ENCODE measurements around the gene TMPRSS3. TPM values are rescaled to one million over a fixed set of nuclear protein-coding genes. Genes with fewer than 3 reads are reported as not detected.

TMPRSS3 gene
- total RNA-seq, 4 donors from 2014 or later = 5.0 to 12.6 (median 6.2) TPM

DNA sequence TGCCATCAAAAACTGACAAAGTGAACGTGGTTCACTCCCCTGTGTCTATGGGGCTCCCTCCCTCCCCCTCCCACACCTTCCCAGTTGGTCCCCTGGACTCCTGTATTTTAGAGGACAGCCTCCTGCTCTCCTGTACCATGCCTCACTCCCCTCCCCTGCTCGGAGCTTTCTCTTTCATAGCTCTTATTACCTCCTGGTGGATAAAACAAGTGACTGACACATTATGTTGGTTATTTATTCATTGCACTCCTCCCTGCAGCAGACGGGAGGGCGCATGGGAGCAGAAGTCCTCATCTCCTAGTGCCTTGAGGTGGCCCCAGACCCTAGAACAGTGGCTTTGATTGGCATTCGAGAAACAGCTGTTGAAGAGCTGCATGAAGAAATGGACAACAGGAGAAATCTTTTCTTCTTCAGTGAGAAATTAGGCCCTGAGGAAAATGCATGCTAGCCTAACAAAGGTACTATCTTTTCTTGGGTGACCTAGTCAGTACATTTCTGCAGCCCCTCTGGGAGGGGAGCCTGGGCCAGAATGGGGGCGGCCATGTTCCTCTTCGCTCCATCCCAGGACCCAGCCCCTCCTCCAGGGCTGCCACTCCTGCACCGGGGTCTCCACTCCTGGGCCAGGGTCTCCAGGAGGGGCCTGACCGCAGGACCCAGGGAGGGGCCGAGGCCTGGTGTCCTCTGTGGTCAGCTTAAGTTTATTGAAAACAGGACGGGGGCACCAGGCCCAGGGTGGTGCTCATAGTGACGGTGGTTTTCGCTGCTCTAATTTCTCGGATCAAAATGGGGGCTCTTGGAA, 28.3 kb downstream of the TMPRSS3 start:
- H3K27me3 ChIP-seq = no peaks in the 10 kb centered on the region
- 88% methylated on average over 14 of the region's 14 CpGs for WGBS, 2 donors
- no peaks in the 10 kb centered on the region for H3K9me3 ChIP-seq
- no peak for TF ChIP-seq POLR2A (IDR thresholded peaks at IDR 0.05)
- TF ChIP-seq, protein P1, sequence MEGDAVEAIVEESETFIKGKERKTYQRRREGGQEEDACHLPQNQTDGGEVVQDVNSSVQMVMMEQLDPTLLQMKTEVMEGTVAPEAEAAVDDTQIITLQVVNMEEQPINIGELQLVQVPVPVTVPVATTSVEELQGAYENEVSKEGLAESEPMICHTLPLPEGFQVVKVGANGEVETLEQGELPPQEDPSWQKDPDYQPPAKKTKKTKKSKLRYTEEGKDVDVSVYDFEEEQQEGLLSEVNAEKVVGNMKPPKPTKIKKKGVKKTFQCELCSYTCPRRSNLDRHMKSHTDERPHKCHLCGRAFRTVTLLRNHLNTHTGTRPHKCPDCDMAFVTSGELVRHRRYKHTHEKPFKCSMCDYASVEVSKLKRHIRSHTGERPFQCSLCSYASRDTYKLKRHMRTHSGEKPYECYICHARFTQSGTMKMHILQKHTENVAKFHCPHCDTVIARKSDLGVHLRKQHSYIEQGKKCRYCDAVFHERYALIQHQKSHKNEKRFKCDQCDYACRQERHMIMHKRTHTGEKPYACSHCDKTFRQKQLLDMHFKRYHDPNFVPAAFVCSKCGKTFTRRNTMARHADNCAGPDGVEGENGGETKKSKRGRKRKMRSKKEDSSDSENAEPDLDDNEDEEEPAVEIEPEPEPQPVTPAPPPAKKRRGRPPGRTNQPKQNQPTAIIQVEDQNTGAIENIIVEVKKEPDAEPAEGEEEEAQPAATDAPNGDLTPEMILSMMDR (IDR thresholded peaks at IDR 0.05) = no peak
- H3K4me3 ChIP-seq (replicated peaks in 1 of 3) = no peak overlapping the region
- intact Hi-C loops (cut with DNase I) = no loop called here
- H3K27ac ChIP-seq = no peak overlapping the region
- H3K36me3 ChIP-seq = no peaks in the 10 kb centered on the region
- no peak for DNase-seq
- peaks cover 8% of the 10 kb centered on the region in 2 donors for H3K4me1 ChIP-seq

DNA sequence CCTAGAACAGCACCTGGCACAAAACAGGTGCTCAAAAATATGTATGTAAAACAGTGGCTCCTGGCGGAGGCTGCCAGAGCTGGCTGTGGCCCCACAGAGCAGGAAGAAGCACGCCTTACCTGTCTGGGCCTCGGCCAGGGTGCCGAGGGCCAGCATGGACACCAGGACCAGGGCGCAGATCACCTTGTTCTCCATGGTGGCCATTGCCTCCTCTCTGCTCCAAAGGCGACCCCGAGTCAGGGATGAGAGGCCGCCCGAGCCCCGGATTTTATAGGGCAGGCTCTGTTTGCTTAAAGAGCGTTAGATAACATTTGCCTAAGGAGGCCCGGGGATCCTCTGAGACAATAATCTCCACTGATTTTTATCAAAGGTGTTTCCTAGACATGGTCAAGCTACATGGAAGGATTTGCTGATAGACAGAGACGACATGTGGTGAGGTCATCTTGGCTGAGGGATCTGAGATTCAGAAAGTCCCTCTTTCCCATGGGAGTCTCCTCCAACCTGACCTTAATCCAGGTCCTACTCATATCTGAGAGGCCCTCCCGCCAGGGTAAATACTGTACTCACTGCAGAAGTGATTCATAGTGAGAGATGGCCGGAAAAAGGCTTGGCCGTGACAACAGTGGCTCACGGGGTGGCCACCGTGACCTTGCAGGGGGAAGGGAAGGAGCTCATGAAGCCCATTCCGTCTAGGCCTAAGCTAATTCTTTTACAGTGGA, 29.4 kb downstream of the TMPRSS3 start, which contains the start of gene TFF1:
TFF1 (minus strand) TSS at position 244 of the 719 bp plus-strand sequence; CDS start at position 204, 40 bp downstream.
- peaks cover 8 to 14% of the 10 kb centered on the region in 2 donors for H3K4me1 ChIP-seq
- no peaks in the 10 kb centered on the region for H3K9me3 ChIP-seq
- no peak within 1 kb of the TSS for H3K4me3 ChIP-seq (replicated peaks in 1 of 3)
- H3K27ac ChIP-seq = no peak within 1 kb of the TSS
- 84 to 96% methylated on average over 16 to 18 of the region's 19 CpGs for WGBS, 2 donors
- no peaks in the 10 kb centered on the region for H3K36me3 ChIP-seq
- H3K27me3 ChIP-seq = no peaks in the 10 kb centered on the region
- DNase-seq = no peak
- intact Hi-C loops (cut with DNase I) = no loop called here
- TF ChIP-seq, protein P1 (IDR thresholded peaks at IDR 0.05) = no peak
- no peak for TF ChIP-seq POLR2A (IDR thresholded peaks at IDR 0.05)

DNA sequence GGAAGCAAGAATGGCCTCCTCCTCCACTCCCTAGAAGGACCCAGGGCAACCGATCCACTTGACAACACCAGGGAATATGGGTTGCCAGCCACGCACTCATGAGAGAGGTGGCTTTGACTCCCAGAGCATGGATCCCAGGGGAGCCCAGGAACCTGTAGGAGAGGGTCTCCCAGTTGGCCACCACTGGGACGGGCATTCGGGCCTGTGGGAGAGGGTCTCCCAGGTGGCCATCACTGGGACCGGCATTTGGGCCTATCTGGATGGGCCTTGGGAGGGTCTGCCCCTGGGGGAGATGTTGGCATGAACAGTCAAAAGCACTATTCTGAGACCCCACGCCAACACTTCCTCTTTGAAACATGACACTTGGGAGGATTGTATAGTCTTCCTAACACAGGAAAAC, 30.1 kb downstream of the TMPRSS3 start:
- H3K4me1 ChIP-seq = peaks cover 8 to 14% of the 10 kb centered on the region in 2 donors
- H3K27me3 ChIP-seq = no peaks in the 10 kb centered on the region
- H3K27ac ChIP-seq = no peak overlapping the region
- no peaks in the 10 kb centered on the region for H3K36me3 ChIP-seq
- 77 to 96% methylated on average over 2 to 3 of the region's 6 CpGs for WGBS, 2 donors
- no peak for DNase-seq
- intact Hi-C loops (cut with DNase I) = no loop called here
- no peaks in the 10 kb centered on the region for H3K9me3 ChIP-seq
- no peak overlapping the region for H3K4me3 ChIP-seq (replicated peaks in 1 of 3)
- TF ChIP-seq POLR2A (IDR thresholded peaks at IDR 0.05) = no peak
- TF ChIP-seq, protein P1 (IDR thresholded peaks at IDR 0.05) = no peak

DNA sequence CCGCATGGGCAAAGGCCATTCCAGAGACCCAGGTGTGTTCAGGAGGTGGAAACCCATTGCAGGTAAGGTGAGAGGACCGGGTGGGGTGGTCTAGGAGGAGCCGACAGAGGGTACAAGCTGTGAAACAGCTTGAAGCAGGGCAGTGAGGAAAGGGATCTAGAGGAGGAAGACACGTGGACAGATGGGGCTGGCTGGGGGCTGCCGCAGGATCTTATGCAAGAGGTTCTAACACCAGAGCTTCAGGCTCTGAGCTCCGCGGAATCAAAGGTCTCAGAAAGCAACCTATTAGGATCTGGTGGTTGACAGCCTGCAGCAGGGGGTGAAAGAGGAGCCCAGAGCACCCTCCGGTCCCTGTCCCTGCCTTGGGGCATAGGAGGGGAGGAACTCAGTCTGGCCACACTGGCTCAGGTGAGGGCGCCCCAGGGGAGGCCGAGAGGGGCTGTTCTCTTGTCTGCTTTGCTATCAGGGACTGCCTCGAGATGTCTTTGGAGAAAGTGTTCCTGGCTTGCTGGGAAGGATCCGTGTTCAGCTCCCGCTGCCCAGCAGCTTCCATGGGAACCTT, 31.5 kb downstream of the TMPRSS3 start:
- no peak for DNase-seq
- WGBS, 2 donors = 81 to 87% methylated on average over 9 to 13 of the region's 13 CpGs
- no peak overlapping the region for H3K27ac ChIP-seq
- H3K27me3 ChIP-seq = no peaks in the 10 kb centered on the region
- no peak for TF ChIP-seq POLR2A (IDR thresholded peaks at IDR 0.05)
- TF ChIP-seq, protein P1 (IDR thresholded peaks at IDR 0.05) = no peak
- H3K36me3 ChIP-seq = no peaks in the 10 kb centered on the region
- intact Hi-C loops (cut with DNase I) = no loop called here
- H3K4me3 ChIP-seq (replicated peaks in 1 of 3) = no peak overlapping the region
- H3K9me3 ChIP-seq = no peaks in the 10 kb centered on the region
- peaks cover 8 to 14% of the 10 kb centered on the region in 2 donors for H3K4me1 ChIP-seq

Measured in thyroid gland (tissue), 4 donors.